Tibial artery (tissue), 4 donors: ENCODE data around the gene KCNE3.

Experiments
- DNase-seq, 2 donors: peaks; one replicate each; pipeline ENCODE4 v3.0.0-alpha.2; 2019
- H3K27ac ChIP-seq, 2 donors: fragments of 200-600 bp; sonication (generic) in 1 of 2; 1 replicate in 1 of 2; 2 replicates in 1 of 2; pipeline ENCODE4 v1.5.1; 2018 to 2019; ENCODE audit warnings: mild to moderate bottlenecking in 1 of 2
- H3K27me3 ChIP-seq, 2 donors: fragments of 200-600 bp; sonication (generic) in 1 of 2; one replicate each; pipeline versions ENCODE4 v1.5.1 to v1.6.0; 2016 to 2019
- H3K36me3 ChIP-seq, 3 donors: fragments of 200-600 bp; sonication (generic) in 2 of 3; one replicate each; pipeline ENCODE4 v1.5.1; 2016 to 2019; ENCODE audit warnings: mild to moderate bottlenecking in 2 of 3
- H3K4me1 ChIP-seq, 4 donors: fragments of 200-600 bp; sonication (generic) in 2 of 4; 1 replicate in 3 of 4; 2 replicates in 1 of 4; pipeline ENCODE4 v1.5.1; 2016 to 2019
- H3K4me3 ChIP-seq, 2 donors: fragments of 200-600 bp; sonication (generic) in 1 of 2; 1 replicate in 1 of 2; 2 replicates in 1 of 2; pipeline ENCODE4 v1.5.1; 2018 to 2019; ENCODE audit warnings: mild to moderate bottlenecking in 2 of 2
- H3K9me3 ChIP-seq, 3 donors: fragments of 200-600 bp; sonication (generic) in 1 of 3; one replicate each; pipeline ENCODE4 v1.5.1; 2016 to 2019
- CTCF ChIP-seq, 2 experiments: fragments of 200-600 bp in 1 of 2; fragments of 450-650 bp in 1 of 2; IDR thresholded peaks; one replicate each; pipeline ENCODE4 v1.5.1; 2017 to 2019; ENCODE audit warnings: antibody characterized with exemption in 2 of 2, mild to moderate bottlenecking in 1 of 2, moderate library complexity in 1 of 2
- intact Hi-C: fragments of 100-400 bp; cut with DNase I; formaldehyde crosslinking; loops from one replicate; pipeline ENCODE4 v1.15.0; 2023; ENCODE audit warnings: low total_unique reads

Gene KCNE3

GRCh38 chr11:74466916-74467885, at the start of gene KCNE3:
Gene KCNE3, minus strand, starts transcription at chr11:74467549. Its CDS starts 9,986 bp downstream, at chr11:74457563.
- Histone ChIP-seq H3K4me3 (peak within 1 kb of the TSS; percentile 51 to 56), H3K36me3 (no peaks in the 10 kb centered on the region), H3K4me1 (peaks cover 0 to 16% (median 6%) of the 10 kb centered on the region in 4 donors), H3K9me3 (no peaks in the 10 kb centered on the region), H3K27ac (peak within 1 kb of the TSS; percentile 25 to 51), H3K27me3 (no peaks in the 10 kb centered on the region)
- TF ChIP-seq CTCF (IDR thresholded peaks at IDR 0.05) = no peak
- intact Hi-C loops = no loop called here
- peak; percentile 39 to 68 for DNase-seq

GRCh38 chr11:74507582-74507981, 40.2 kb upstream of the KCNE3 start:
- intact Hi-C loops = no loop called here
- DNase-seq = no peak
- Histone ChIP-seq H3K4me3 (no peak overlapping the region), H3K27ac (no peak overlapping the region), H3K36me3 (no peaks in the 10 kb centered on the region), H3K9me3 (no peaks in the 10 kb centered on the region), H3K27me3 (no peaks in the 10 kb centered on the region), H3K4me1 (no peaks in the 10 kb centered on the region)
- no peak for TF ChIP-seq CTCF (IDR thresholded peaks at IDR 0.05)

GRCh38 chr11:74506823-74507222, 39.5 kb upstream of the KCNE3 start:
- intact Hi-C loops = no loop called here
- no peak for TF ChIP-seq CTCF (IDR thresholded peaks at IDR 0.05)
- Histone ChIP-seq H3K4me1 (no peaks in the 10 kb centered on the region), H3K27me3 (no peaks in the 10 kb centered on the region), H3K9me3 (no peaks in the 10 kb centered on the region), H3K36me3 (no peaks in the 10 kb centered on the region), H3K27ac (no peak overlapping the region), H3K4me3 (no peak overlapping the region)
- DNase-seq = no peak

- Histone ChIP-seq H3K27me3 (no peaks in the 10 kb centered on the region), H3K9me3 (no peaks in the 10 kb centered on the region), H3K4me1 (no peaks in the 10 kb centered on the region), H3K4me3 (no peak overlapping the region), H3K27ac (no peak overlapping the region), H3K36me3 (no peaks in the 10 kb centered on the region)
- no peak for DNase-seq
- no peak for TF ChIP-seq CTCF (IDR thresholded peaks at IDR 0.05)
- intact Hi-C loops = no loop called here
Measured at GRCh38 chr11:74505911-74506310, 38.6 kb upstream of the KCNE3 start.

GRCh38 chr11:74504100-74504691, 36.8 kb upstream of the KCNE3 start:
- no peak for DNase-seq
- H3K4me3 ChIP-seq = no peak overlapping the region
- no peaks in the 10 kb centered on the region for H3K27me3 ChIP-seq
- H3K4me1 ChIP-seq = no peaks in the 10 kb centered on the region
- no peak overlapping the region for H3K27ac ChIP-seq
- H3K9me3 ChIP-seq = no peaks in the 10 kb centered on the region
- TF ChIP-seq CTCF (IDR thresholded peaks at IDR 0.05) = no peak
- H3K36me3 ChIP-seq = no peaks in the 10 kb centered on the region
- intact Hi-C loops = no loop called here
